ENCODE data around the gene ASPRV1.

DNA sequence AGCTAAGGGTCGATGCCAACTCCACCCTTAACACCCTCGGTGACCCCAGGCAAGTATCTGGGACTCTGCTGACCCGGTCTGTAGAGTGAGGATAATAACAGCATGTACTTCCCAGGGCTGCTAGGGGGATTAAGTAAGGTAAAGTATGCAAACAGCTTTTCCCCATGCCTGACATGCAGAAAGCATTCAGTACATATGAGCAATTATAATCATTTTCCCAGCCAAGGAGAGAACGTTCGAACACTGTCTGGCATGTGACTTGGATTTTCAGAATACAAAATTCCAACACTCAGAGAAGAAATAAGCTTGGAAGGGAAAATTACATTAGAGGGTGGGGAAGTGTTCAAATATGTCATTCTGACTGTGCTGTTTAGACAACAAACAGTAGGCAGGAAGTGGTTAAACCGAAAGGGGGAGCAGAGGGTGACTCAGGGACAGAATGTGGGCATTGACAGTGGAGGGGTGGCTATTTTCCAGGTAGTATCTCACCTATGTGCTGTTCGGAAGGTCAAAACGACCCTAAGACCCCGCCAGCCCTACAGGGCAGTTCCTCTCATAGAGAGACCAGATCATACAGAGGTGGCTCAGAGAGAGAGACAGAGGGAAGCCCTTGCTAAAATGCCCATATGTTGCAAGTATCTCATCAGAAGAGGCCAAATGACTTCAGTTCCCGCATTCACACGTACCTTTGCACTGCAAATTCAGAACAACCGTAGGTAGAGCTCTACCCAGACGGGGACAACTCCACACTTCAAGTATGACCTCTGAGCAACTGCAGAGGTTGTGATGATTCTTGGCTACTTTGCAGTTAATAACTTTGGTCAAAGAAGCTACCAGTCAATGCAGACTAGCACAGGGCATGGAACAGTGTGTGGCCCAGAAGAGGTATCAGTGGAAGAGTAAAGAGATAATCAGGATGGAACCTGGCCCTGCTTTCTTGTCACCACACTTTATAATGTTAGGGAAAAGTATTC is 14.8 kb downstream of the ASPRV1 start:
- TF ChIP-seq JUND (IDR thresholded peaks at IDR 0.05) (no peak), GABPA (IDR thresholded peaks at IDR 0.05; ENCODE audit: low read depth) (no peak), CHD2 (IDR thresholded peaks at IDR 0.05; ENCODE audit: low read length, partially characterized antibody) (no peak), REST (IDR thresholded peaks at IDR 0.05; ENCODE audit: low read depth, low read length) (no peak), CTCF (IDR thresholded peaks at IDR 0.05) (no peak), YY1 (IDR thresholded peaks at IDR 0.05; ENCODE audit: low read depth) (no peak), MAX (IDR thresholded peaks at IDR 0.05; ENCODE audit: low read depth) (no peak)
